Endothelial cell (in vitro differentiated cells): ENCODE results near the gene PARP14. TPM values are rescaled to one million over a fixed set of nuclear protein-coding genes. Genes with fewer than 3 reads are reported as not detected.

Experiments used
- DNase-seq: peaks from one replicate; pipeline ENCODE4 v3.0.0; 2021; ENCODE audit warnings: low spot score
- H3K27ac Mint-ChIP-seq: one replicate; pipeline ENCODE4 v1.8.0; 2021; ENCODE audit warnings: mixed read lengths, inconsistent platforms; ENCODE audit not compliant: unreplicated experiment
- H3K27me3 Mint-ChIP-seq: one replicate; pipeline ENCODE4 v1.8.0; 2021; ENCODE audit warnings: mild to moderate bottlenecking, moderate library complexity, mixed read lengths, inconsistent platforms; ENCODE audit not compliant: unreplicated experiment
- H3K36me3 Mint-ChIP-seq: one replicate; pipeline ENCODE4 v1.8.0; 2021; ENCODE audit warnings: mild to moderate bottlenecking, low read depth, mixed read lengths, inconsistent platforms; ENCODE audit not compliant: unreplicated experiment
- H3K4me1 Mint-ChIP-seq: one replicate; pipeline ENCODE4 v1.8.0; 2021; ENCODE audit warnings: mild to moderate bottlenecking, mixed read lengths, inconsistent platforms; ENCODE audit not compliant: unreplicated experiment
- H3K4me3 Mint-ChIP-seq: one replicate; pipeline ENCODE4 v1.8.0; 2021; ENCODE audit warnings: mild to moderate bottlenecking, mixed read lengths, inconsistent platforms; ENCODE audit not compliant: unreplicated experiment
- H3K9me3 Mint-ChIP-seq: one replicate; pipeline ENCODE4 v1.8.0; 2021; ENCODE audit warnings: mixed read lengths, inconsistent platforms; ENCODE audit not compliant: unreplicated experiment
- CTCF ChIP-seq: fragments of 200-600 bp; sonication (generic); IDR thresholded peaks from one replicate; pipeline ENCODE4 v1.5.0; 2021; ENCODE audit warnings: antibody characterized with exemption; ENCODE audit not compliant: unreplicated experiment
- total RNA-seq: library from RNA; stranded (reverse); fragmentation: NEBNext Ultra II Directional; extraction: Animal tissue kit (Norgen Biotek cat#: 25700); gene quantifications from one replicate; pipeline ENCODE4 v1.2.1, GENCODE V29; 2021; ENCODE audit not compliant: unreplicated experiment

Gene PARP14
- total RNA-seq, 1 donor from 2014 or later: 41.9 TPM

- H3K36me3 Mint-ChIP-seq: peaks cover 14% of the 10 kb centered on the region
- DNase-seq: no peak
- peak overlapping the region; percentile 8 for H3K4me3 Mint-ChIP-seq
- peaks cover 2% of the 10 kb centered on the region for H3K27me3 Mint-ChIP-seq
- H3K4me1 Mint-ChIP-seq: peaks cover 7% of the 10 kb centered on the region
- no peaks in the 10 kb centered on the region for H3K9me3 Mint-ChIP-seq
- no peak overlapping the region for H3K27ac Mint-ChIP-seq
- TF ChIP-seq CTCF: no peak
Measured at GRCh38 chr3:122687298-122687697, 6.7 kb downstream of the PARP14 start.

- no peak for DNase-seq
- TF ChIP-seq CTCF: no peak
- no peak overlapping the region for H3K4me3 Mint-ChIP-seq
- peaks cover 20% of the 10 kb centered on the region for H3K36me3 Mint-ChIP-seq
- no peaks in the 10 kb centered on the region for H3K9me3 Mint-ChIP-seq
- no peaks in the 10 kb centered on the region for H3K4me1 Mint-ChIP-seq
- H3K27ac Mint-ChIP-seq: no peak overlapping the region
- peaks cover 2% of the 10 kb centered on the region for H3K27me3 Mint-ChIP-seq
Measured at GRCh38 chr3:122688996-122689395, 8.4 kb downstream of the PARP14 start.

- no peak overlapping the region for H3K4me3 Mint-ChIP-seq
- no peak for DNase-seq
- no peaks in the 10 kb centered on the region for H3K4me1 Mint-ChIP-seq
- no peaks in the 10 kb centered on the region for H3K9me3 Mint-ChIP-seq
- H3K27me3 Mint-ChIP-seq: peaks cover 2% of the 10 kb centered on the region
- no peak for TF ChIP-seq CTCF
- peaks cover 20% of the 10 kb centered on the region for H3K36me3 Mint-ChIP-seq
- H3K27ac Mint-ChIP-seq: no peak overlapping the region
Measured at GRCh38 chr3:122689587-122689986, 8.9 kb downstream of the PARP14 start.

- Mint-ChIP-seq H3K27me3 (peaks cover 2% of the 10 kb centered on the region), H3K27ac (no peak overlapping the region), H3K4me1 (no peaks in the 10 kb centered on the region), H3K4me3 (no peak overlapping the region), H3K36me3 (peaks cover 22% of the 10 kb centered on the region), H3K9me3 (no peaks in the 10 kb centered on the region)
- no peak for TF ChIP-seq CTCF
- no peak for DNase-seq
Measured at GRCh38 chr3:122690096-122690495, 9.5 kb downstream of the PARP14 start.

- Mint-ChIP-seq H3K9me3 (no peaks in the 10 kb centered on the region), H3K27me3 (peaks cover 2% of the 10 kb centered on the region), H3K36me3 (peaks cover 20% of the 10 kb centered on the region), H3K27ac (no peak overlapping the region), H3K4me3 (no peak overlapping the region), H3K4me1 (no peaks in the 10 kb centered on the region)
- DNase-seq: no peak
- no peak for TF ChIP-seq CTCF
Measured at GRCh38 chr3:122691195-122691594, 10.6 kb downstream of the PARP14 start.
